ENCODE measurements around the gene VAV2.

VAV2 gene

DNA sequence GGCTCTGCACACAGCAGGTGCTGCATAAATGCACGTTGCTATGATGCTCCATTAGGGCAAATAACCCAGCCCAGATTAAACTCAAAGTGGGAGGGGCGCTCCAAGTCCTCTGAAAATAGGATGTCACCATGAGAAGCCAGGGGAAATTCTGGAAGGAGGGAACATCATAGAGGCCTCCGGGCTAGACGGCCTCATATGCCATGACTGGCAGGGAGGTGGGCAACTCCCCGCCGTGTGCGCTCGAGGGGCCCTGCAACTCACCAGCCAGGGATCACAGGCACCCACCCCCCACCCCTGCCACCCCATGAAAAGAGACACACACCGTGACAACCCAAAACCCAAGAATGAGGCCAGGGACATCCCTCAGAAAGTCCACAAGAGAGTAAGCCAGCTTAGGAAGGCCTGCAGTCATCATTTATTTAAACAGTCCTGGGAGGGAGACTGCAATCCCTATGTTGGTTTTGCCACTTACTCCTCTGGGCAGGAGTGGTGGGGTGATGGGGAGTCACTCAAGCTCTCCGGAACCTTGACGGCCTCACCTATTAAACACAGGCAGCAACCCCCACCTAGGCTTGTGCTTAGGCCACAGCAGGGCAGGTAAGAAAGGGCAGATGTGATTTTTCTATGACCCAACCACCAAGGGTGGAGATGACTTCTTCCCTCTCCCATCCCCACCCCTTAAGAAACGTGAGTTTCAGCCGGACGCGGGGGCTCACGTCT lies 4.0 kb downstream of the VAV2 start:
- ATAC-seq (replicated peaks), result no peak
- Mint-ChIP-seq H3K4me3 (no peak overlapping the region), H3K36me3 (ENCODE audit: insufficient read depth) (peaks cover 4% of the 10 kb centered on the region), H3K4me1 (ENCODE audit: low read depth in 2 of 2) (peaks cover 0 to 6% of the 10 kb centered on the region in 2 donors), H3K9me3 (no peaks in the 10 kb centered on the region), H3K27ac (no peak overlapping the region), H3K27me3 (peaks cover 0 to 13% of the 10 kb centered on the region in 2 donors)
- no peak for DNase-seq

DNA sequence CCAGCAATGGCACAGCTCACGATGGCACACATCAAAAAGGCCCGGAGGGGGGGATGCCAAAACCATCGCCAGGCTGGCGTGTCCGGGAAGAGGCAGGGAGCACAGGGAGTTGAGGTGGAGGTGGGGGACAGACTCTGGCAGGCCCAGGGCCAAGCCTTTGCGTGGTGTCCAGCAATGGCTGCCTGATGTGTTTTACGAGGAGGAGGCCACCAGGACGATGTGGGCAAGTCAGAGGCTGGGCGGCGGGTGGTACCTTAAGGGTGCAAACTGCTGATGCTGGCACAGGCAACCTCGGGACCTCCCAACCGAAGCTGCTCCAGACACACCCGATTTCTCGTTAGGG lies 4.7 kb downstream of the VAV2 start:
- no peak for ATAC-seq (replicated peaks)
- no peak for DNase-seq
- H3K36me3 Mint-ChIP-seq (ENCODE audit: insufficient read depth), result peaks cover 3% of the 10 kb centered on the region
- H3K27me3 Mint-ChIP-seq, result peaks cover 0 to 13% of the 10 kb centered on the region in 2 donors
- H3K4me1 Mint-ChIP-seq (ENCODE audit: low read depth in 2 of 2), result peaks cover 0 to 6% of the 10 kb centered on the region in 2 donors
- no peak overlapping the region for H3K4me3 Mint-ChIP-seq
- H3K9me3 Mint-ChIP-seq, result no peaks in the 10 kb centered on the region
- H3K27ac Mint-ChIP-seq, result no peak overlapping the region

DNA sequence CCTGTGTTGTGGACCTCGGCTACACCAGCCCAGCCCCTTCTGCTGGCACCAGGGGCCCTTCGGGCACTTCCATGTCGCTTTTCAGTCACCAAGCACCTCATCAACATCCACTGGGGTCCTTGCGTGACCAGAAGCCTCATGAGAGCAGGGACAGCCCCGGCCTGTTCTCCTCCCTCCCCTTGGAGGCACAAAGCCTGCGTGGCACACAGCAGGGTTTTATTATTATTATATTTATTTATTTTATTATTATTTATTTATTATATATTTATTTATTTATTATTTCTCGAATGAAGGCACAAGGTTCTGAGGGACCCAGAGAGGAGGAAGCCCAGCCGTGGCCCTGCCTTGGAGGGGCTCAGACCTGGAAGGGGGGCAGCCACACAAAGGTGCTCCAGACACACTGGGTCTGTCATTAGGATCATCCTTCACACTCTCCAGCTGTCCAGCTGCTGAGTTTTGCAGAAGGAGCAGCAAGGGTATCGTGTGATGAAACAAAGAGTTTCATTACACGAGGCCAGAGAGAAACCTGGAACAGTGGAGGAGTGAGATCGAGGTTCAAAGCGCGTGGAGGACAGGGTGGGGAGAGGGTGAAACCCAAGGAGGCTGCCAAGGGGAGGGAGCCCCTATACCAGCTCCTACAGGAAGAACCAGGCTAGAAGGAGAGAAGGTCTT lies 5.2 kb downstream of the VAV2 start:
- Mint-ChIP-seq H3K36me3 (ENCODE audit: insufficient read depth) (peaks cover 3% of the 10 kb centered on the region), H3K4me3 (no peak overlapping the region)

DNA sequence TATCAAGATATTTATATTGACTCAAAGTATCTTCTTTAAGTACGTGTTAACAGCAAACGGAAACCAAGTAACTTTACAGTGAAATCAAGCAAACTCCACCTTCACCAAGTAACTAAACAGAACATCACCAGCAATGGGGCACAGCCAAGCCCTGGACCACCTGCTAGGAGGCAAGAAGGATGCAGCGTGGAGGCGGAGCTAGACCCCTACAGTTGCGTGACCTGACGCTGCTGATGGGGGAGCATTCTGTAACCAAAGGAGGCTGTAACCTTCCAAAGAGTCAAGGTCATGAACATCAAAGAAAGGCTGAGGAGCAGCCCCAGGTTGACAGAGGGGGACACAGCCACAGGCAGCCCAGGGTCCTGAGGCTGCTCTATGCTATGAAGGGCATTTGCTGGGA lies 6.1 kb downstream of the VAV2 start:
- Mint-ChIP-seq H3K9me3 (no peaks in the 10 kb centered on the region), H3K27me3 (peaks cover 0 to 10% of the 10 kb centered on the region in 2 donors), H3K27ac (no peak overlapping the region), H3K4me1 (ENCODE audit: low read depth in 2 of 2) (peaks cover 0 to 5% of the 10 kb centered on the region in 2 donors), H3K4me3 (no peak overlapping the region), H3K36me3 (ENCODE audit: insufficient read depth) (peaks cover 3% of the 10 kb centered on the region)
- no peak for ATAC-seq (replicated peaks)
- no peak for DNase-seq

More for the DNA sequence above, 5.2 kb downstream of the VAV2 start:
- Mint-ChIP-seq H3K27me3 (peaks cover 0 to 13% of the 10 kb centered on the region in 2 donors), H3K9me3 (no peaks in the 10 kb centered on the region), H3K27ac (no peak overlapping the region), H3K4me1 (ENCODE audit: low read depth in 2 of 2) (peaks cover 0 to 6% of the 10 kb centered on the region in 2 donors)
- DNase-seq, result no peak
- ATAC-seq (replicated peaks), result no peak

DNA sequence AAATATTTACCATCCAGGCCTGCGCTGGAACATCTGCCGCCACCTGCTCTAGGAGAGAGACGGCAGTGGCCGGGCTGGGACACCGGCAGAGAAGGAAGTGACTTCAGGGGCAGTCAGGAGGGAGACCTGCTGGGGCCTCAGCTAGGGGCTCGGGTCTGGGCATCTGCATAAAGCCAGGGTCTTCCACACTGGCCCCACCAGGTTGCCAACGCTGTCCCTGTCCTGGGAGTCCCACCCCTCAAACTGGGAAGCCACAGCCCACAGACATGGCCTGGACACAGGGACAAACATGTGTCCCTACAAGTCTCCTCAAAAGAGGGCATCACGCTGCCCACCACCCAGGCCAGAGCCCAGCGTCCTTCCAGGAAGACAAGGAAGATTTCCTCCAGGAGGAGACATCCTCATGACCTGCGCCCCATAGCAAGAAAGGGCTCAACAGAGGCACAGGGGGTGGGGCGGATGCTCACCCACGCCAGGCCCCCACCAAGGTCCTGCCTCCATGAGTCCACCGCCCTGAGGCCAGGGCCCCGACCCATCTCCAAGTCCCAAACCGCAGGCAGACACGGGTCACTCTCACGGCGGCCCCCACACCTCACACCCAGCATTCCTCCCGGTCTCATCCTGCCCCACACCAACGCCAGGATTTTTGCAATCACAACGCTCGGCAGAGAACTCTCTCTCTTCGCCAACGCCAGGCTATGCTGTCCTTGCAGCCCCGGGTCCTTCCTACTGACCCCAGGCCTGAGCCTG lies 9.0 kb downstream of the VAV2 start:
- no peak overlapping the region for H3K4me3 Mint-ChIP-seq
- DNase-seq, result no peak
- H3K9me3 Mint-ChIP-seq, result no peaks in the 10 kb centered on the region
- no peak overlapping the region for H3K27ac Mint-ChIP-seq
- peaks cover 0 to 3% of the 10 kb centered on the region in 2 donors for H3K4me1 Mint-ChIP-seq (ENCODE audit: low read depth in 2 of 2)
- H3K27me3 Mint-ChIP-seq, result no peaks in the 10 kb centered on the region
- no peak for ATAC-seq (replicated peaks)
- peaks cover 6% of the 10 kb centered on the region for H3K36me3 Mint-ChIP-seq (ENCODE audit: insufficient read depth)

DNA sequence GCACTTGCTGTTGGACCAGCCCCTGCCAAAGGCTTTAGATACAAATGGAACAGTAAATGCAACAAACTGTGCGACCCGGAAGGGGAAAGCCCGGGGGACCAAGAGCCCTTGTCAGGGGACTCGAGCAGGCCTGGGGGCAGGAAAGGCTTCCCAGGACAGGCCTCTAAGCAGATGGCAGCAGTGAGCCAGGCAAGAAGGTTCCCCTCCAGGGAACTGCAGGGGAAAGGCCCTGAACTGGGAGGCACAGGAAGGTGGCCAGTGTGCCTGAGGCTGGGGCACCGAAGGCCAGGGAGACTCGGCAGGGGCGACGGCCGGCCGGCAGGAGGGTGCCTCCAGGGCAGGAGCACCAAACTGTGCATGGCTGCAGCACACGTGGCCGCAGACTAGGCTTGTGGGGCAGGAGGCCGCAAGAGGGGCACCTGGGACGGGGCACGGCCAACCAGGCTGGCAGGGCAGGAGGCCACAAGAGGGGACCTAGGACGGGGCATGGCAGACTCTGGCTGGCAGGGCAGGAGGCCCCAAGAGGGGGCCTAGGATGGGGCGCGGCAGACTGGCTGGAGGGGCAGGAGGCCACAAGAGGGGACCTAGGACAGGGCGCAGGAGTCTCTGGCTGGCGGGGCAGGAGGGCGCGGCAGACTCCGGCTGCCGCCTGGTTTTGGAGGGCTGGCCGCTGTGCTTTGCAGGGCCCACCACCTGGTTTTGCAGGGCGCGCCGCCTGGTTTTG lies 10.0 kb downstream of the VAV2 start:
- Mint-ChIP-seq H3K4me3 (no peak overlapping the region), H3K9me3 (no peaks in the 10 kb centered on the region), H3K27ac (no peak overlapping the region), H3K27me3 (no peaks in the 10 kb centered on the region), H3K4me1 (ENCODE audit: low read depth in 2 of 2) (peaks cover 0 to 3% of the 10 kb centered on the region in 2 donors), H3K36me3 (ENCODE audit: insufficient read depth) (peaks cover 11% of the 10 kb centered on the region)
- no peak for DNase-seq
- ATAC-seq (replicated peaks), result no peak

DNA sequence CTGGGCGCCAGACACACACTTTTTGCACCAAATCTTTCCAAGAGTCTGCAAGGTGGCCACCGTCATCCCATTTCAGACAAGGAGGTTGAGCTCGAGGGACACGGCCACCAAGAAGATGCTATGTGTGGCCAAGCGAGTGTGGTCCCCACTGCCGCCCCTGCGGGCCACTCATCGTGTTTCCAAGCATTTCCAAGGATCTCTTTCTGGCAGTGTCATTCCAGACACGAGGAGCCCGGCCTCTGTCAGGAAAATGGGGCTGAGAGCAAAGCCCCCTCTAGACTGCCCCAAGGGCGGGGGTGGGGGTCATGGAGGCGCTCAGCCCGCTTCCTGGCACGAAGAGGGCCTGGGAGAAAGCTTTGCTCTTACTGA lies 10.6 kb downstream of the VAV2 start:
- Mint-ChIP-seq H3K4me3 (no peak overlapping the region), H3K27ac (no peak overlapping the region), H3K9me3 (no peaks in the 10 kb centered on the region), H3K4me1 (ENCODE audit: low read depth in 2 of 2) (no peaks in the 10 kb centered on the region), H3K27me3 (no peaks in the 10 kb centered on the region), H3K36me3 (ENCODE audit: insufficient read depth) (peaks cover 10% of the 10 kb centered on the region)
- no peak for DNase-seq
- no peak for ATAC-seq (replicated peaks)

DNA sequence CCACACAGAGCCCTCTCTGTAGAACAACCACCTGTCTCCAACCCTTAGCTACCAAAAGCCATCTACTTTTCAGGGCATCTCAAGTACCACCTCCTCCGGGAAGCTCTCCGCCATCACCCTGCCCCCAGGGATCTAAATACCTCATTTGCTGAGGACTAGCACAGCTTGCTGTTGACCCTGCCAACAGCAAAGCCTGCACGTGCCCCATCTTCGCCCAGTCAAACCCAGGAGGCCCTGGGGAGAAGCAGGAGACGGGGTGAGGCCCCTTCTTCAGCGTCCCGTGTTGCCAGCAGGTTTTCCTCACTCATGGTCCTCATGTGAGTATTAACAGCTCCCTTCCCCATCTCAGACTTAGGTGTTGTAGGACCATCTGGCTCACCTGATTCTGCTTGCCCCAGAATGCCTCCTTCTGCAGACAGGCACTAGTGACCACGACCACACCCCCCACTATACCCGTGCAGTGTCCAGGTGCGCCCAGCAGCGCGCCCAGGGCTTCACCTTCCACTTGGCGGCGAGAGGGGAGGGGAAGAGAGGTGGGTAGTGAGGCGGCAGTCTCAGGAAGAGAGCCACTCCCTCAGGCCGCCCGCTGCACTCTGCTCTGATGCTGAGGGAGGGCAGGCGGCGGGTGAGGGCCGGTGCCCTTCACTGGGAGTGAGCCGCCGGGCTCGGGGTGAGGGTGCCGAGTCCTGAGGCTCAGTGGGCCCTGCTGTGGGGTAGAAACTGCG lies 11.1 kb downstream of the VAV2 start:
- ATAC-seq (replicated peaks) (no peak), DNase-seq (no peak)
- Mint-ChIP-seq H3K4me1 (ENCODE audit: low read depth in 2 of 2) (no peaks in the 10 kb centered on the region), H3K36me3 (ENCODE audit: insufficient read depth) (peaks cover 9% of the 10 kb centered on the region), H3K27me3 (no peaks in the 10 kb centered on the region), H3K4me3 (no peak overlapping the region), H3K9me3 (no peaks in the 10 kb centered on the region), H3K27ac (no peak overlapping the region)

DNA sequence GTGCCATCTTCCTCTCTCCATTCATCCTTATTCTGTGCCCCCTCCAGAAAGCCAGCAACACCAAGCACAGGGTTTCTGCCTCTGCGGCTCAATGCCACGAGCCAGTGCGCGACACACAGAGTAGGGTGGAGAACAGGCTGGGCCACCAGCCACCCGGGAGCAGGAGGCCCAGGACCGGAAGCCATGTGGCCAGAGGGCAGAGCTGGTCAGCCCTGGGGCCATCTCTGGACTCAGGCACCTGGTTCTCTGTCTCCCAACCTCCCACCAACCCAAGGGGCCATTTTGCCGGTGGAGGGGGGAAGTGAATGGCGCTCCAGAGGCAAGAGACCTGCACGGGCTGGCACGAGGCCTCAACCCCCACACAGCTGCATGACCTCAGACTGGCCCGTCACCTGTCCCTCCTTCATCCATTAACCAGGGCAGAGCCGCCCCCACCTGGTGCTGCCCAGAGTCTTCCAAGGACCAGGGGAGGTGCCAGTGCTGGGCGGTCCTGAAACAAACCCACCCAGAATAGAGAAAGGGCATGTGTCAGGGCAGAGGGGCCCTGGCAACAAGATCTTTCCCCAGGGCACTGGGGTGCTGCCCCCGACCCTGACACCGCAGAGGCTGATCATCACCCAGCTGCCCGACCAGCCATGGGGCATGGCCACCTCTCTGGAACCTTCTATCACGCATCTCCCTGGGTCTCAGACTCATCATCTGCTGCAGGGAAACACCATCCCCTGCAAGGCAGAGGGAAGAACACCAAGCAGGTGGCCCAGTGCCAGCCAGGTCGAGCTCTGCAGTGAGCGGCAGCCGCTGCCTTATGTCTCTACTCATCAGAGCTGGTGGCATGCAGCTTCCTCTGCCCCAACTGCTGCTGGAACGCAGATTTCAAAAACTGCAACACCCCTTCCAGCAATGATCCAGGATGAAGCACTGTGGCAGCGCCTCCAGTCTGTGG lies 11.9 kb downstream of the VAV2 start:
- Mint-ChIP-seq H3K4me1 (ENCODE audit: low read depth in 2 of 2) (no peaks in the 10 kb centered on the region), H3K27ac (no peak overlapping the region), H3K36me3 (ENCODE audit: insufficient read depth) (peaks cover 9% of the 10 kb centered on the region), H3K27me3 (no peaks in the 10 kb centered on the region), H3K4me3 (no peak overlapping the region), H3K9me3 (no peaks in the 10 kb centered on the region)
- no peak for DNase-seq
- no peak for ATAC-seq (replicated peaks)

DNA sequence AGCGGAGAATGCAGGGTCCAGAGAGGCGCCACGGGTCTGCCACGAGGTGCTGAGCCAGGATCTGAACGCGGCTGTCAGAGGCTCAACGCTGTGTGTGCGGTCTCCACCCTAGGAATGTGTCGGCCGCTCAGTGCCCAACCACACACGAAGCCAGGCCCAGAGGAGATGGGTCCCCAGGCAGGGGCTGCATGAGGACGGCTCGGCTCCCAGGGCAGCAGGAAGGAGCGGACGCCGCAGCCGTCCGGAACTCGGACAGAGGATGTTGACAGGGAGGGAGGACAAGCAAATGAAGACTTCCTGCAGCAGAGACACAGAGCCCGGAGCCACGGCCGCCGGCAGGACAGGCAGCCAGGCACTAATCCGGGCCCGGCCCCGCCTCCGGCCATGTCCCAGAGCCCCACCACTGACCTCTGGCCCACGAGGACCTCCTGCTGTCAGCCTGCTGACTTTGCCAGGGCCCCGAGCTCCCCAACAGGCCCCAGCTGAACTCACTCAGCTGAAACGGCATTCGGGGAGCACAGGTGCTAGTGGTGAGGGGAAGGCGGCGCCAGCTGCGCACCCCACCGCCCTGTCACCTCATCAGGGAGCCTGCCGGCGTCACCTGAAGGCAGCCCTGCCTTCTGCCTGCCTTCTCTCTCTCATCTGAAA lies 12.7 kb downstream of the VAV2 start:
- H3K36me3 Mint-ChIP-seq (ENCODE audit: insufficient read depth), result peaks cover 9% of the 10 kb centered on the region
- no peak overlapping the region for H3K4me3 Mint-ChIP-seq
- no peaks in the 10 kb centered on the region for H3K4me1 Mint-ChIP-seq (ENCODE audit: low read depth in 2 of 2)
- no peaks in the 10 kb centered on the region for H3K9me3 Mint-ChIP-seq
- no peak overlapping the region for H3K27ac Mint-ChIP-seq
- no peaks in the 10 kb centered on the region for H3K27me3 Mint-ChIP-seq
- DNase-seq (no peak), ATAC-seq (replicated peaks) (no peak)

DNA sequence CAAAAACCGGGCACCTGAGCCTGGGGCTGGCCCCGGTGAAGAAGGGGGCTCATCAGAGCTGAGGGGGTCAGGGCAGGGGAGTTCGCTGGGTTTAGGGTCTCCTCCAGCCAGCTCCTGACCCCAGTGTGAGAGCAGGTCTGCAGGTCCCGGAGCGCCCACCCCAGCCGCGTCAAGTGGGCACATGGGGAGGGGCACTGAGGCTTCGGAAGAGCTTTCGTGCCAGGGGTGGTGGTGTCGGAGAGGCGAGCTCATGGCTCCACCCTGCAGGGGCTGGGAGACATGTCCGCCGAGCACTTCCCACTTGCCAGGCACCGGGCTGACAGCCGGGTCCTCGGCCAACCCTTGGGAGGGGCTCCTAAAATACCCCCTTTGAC lies 13.2 kb downstream of the VAV2 start:
- ATAC-seq (replicated peaks), result no peak
- no peak overlapping the region for H3K27ac Mint-ChIP-seq
- peaks cover 9% of the 10 kb centered on the region for H3K36me3 Mint-ChIP-seq (ENCODE audit: insufficient read depth)
- H3K27me3 Mint-ChIP-seq, result no peaks in the 10 kb centered on the region
- no peak for DNase-seq
- no peak overlapping the region for H3K4me3 Mint-ChIP-seq
- no peaks in the 10 kb centered on the region for H3K4me1 Mint-ChIP-seq (ENCODE audit: low read depth in 2 of 2)
- no peaks in the 10 kb centered on the region for H3K9me3 Mint-ChIP-seq
